Sigmoid colon (tissue), 7 donors: ENCODE measurements around the gene SPATA4. TPM values are rescaled to one million over a fixed set of nuclear protein-coding genes. Genes with fewer than 3 reads are reported as not detected.

Source experiments
- DNase-seq: peaks from one replicate; pipeline ENCODE4 v3.0.0-alpha.2; 2019
- H3K27ac ChIP-seq, 4 donors: fragments of 200-600 bp; sonication (generic); one replicate each; pipeline ENCODE4 v1.5.1; 2016 to 2019; ENCODE audit warnings: mild to moderate bottlenecking in 1 of 4
- H3K27me3 ChIP-seq, 3 donors: fragments of 200-600 bp; sonication (generic); one replicate each; pipeline ENCODE4 v1.5.1; 2019; ENCODE audit warnings: mild to moderate bottlenecking in 1 of 3
- H3K36me3 ChIP-seq, 4 donors: fragments of 200-600 bp; sonication (generic); one replicate each; pipeline ENCODE4 v1.5.1; 2016 to 2019
- H3K4me1 ChIP-seq, 4 donors: fragments of 200-600 bp; sonication (generic); one replicate each; pipeline ENCODE4 v1.5.1; 2017 to 2019
- H3K4me3 ChIP-seq, 4 donors: fragments of 200-600 bp; sonication (generic); one replicate each; pipeline ENCODE4 v1.5.1; 2017 to 2019; ENCODE audit warnings: mild to moderate bottlenecking in 2 of 4, moderate library complexity in 1 of 4
- H3K9me3 ChIP-seq, 4 donors: fragments of 200-600 bp in 3 of 4; sonication (generic) in 3 of 4; one replicate each; pipeline versions ENCODE4 v1.5.1 to v1.6.1; 2013 to 2019
- EP300 ChIP-seq, 4 donors: sonication (generic); formaldehyde crosslinking; IDR thresholded peaks; one replicate each; pipeline ENCODE4 v1.6.1; 2017; ENCODE audit warnings: antibody characterized with exemption in 4 of 4
- POLR2A ChIP-seq, 2 donors: fragments of 450-650 bp; IDR thresholded peaks; one replicate each; pipeline ENCODE4 v1.6.1; 2016; ENCODE audit warnings: antibody characterized with exemption in 2 of 2, mild to moderate bottlenecking in 2 of 2, moderate library complexity in 2 of 2
- POLR2AphosphoS5 ChIP-seq, 4 donors: sonication (generic); formaldehyde crosslinking; IDR thresholded peaks; one replicate each; pipeline ENCODE4 v1.6.1; 2017; ENCODE audit warnings: antibody characterized with exemption in 4 of 4
- WGBS, 2 donors: extraction: QIAGEN DNeasy Blood & Tissue Kit; methylation state at CpG; one replicate each; pipeline ENCODE4 v1.1.7; 2013; 5-methylcytosine and 5-hydroxymethylcytosine counted together
- intact Hi-C: fragments of 100-400 bp; cut with DNase I; formaldehyde crosslinking; loops from one replicate; pipeline ENCODE4 v1.15.1; 2023
- polyA plus RNA-seq, 3 donors: library from polyadenylated mRNA; stranded (reverse); fragments of 200-250 nt; gene quantifications; one replicate each; pipeline ENCODE4 v1.2.3, GENCODE V29; 2013
- total RNA-seq, 4 donors: library from RNA; depleted of rRNA; stranded (reverse); fragments of >200 nt; gene quantifications; one replicate each; pipeline ENCODE4 v1.1.0, GENCODE V29; 2016
- TF ChIP-seq, protein P1 (sequence below), 4 experiments: fragments of 450-650 bp in 3 of 4; fragments of 200-600 bp in 1 of 4; IDR thresholded peaks; one replicate each; pipeline ENCODE4 v1.5.1; 2016 to 2019; ENCODE audit warnings: antibody characterized with exemption in 4 of 4, mild to moderate bottlenecking in 3 of 4, moderate library complexity in 2 of 4
- donor health status: healthy with polysubstance abuse.
- donor health status: Bipolar disorder and iron deficiency.
- donor health status: healthy.

The SPATA4 gene
- total and polyA plus RNA-seq, 7 donors, result 0.36 to 2.8 (median 0.54) TPM; not detected in 4

- Histone ChIP-seq H3K4me1 (peaks cover 0 to 51% (median 37%) of the 10 kb centered on the region in 4 donors), H3K4me3 (no peak overlapping the region), H3K36me3 (no peaks in the 10 kb centered on the region), H3K27ac (peak overlapping the region in 3 of 4 donors; percentile 2 to 69 (median 57)), H3K27me3 (no peaks in the 10 kb centered on the region), H3K9me3 (no peaks in the 10 kb centered on the region)
- TF ChIP-seq POLR2AphosphoS5 (IDR thresholded peaks at IDR 0.05) (no peak), POLR2A (IDR thresholded peaks at IDR 0.05) (no peak), EP300 (IDR thresholded peaks at IDR 0.05) (no peak)
- TF ChIP-seq, protein P1, sequence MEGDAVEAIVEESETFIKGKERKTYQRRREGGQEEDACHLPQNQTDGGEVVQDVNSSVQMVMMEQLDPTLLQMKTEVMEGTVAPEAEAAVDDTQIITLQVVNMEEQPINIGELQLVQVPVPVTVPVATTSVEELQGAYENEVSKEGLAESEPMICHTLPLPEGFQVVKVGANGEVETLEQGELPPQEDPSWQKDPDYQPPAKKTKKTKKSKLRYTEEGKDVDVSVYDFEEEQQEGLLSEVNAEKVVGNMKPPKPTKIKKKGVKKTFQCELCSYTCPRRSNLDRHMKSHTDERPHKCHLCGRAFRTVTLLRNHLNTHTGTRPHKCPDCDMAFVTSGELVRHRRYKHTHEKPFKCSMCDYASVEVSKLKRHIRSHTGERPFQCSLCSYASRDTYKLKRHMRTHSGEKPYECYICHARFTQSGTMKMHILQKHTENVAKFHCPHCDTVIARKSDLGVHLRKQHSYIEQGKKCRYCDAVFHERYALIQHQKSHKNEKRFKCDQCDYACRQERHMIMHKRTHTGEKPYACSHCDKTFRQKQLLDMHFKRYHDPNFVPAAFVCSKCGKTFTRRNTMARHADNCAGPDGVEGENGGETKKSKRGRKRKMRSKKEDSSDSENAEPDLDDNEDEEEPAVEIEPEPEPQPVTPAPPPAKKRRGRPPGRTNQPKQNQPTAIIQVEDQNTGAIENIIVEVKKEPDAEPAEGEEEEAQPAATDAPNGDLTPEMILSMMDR (IDR thresholded peaks at IDR 0.05), result no peak
- intact Hi-C loops, result no loop called here
- 63 to 71% methylated on average over 2 of the region's 2 CpGs for WGBS, 2 donors
- DNase-seq, result no peak
Observed at GRCh38 chr4:176186067-176186466, 9.3 kb downstream of the SPATA4 start.

DNA sequence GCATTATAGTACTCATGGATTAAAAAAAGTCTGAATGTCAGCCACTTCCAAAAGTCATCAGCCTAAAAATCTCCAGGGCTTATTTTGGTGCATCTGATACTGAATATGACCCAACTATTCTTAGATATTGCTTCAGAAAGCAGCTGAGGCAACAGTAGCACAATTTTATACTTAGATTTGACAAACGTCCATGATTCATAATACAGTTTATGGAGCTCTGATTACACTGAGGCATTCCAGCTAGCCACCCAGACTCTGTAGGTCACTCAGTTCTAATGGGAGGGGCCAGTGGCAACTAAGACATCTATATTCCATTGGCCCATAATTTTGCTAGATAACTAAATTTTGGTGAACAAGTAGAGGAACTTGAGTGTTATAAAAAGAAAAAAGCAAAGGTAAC, 10.3 kb downstream of the SPATA4 start:
- peak in 2 of 4 donors; percentile 25 to 35 for TF ChIP-seq POLR2AphosphoS5 (IDR thresholded peaks at IDR 0.05)
- TF ChIP-seq, protein P1 (IDR thresholded peaks at IDR 0.05), result no peak
- no peak for TF ChIP-seq POLR2A (IDR thresholded peaks at IDR 0.05)
- peak in 2 of 4 donors; percentile 24 to 32 for TF ChIP-seq EP300 (IDR thresholded peaks at IDR 0.05)
- Histone ChIP-seq H3K9me3 (no peaks in the 10 kb centered on the region), H3K27ac (peak overlapping the region in 3 of 4 donors; percentile 20 to 69 (median 57)), H3K36me3 (no peaks in the 10 kb centered on the region), H3K27me3 (no peaks in the 10 kb centered on the region), H3K4me3 (no peak overlapping the region), H3K4me1 (peaks cover 0 to 44% (median 29%) of the 10 kb centered on the region in 4 donors)
- 15 to 60% methylated on average over 1 of the region's 1 CpG for WGBS, 2 donors
- no peak for DNase-seq
- intact Hi-C loops, result no loop called here

DNA sequence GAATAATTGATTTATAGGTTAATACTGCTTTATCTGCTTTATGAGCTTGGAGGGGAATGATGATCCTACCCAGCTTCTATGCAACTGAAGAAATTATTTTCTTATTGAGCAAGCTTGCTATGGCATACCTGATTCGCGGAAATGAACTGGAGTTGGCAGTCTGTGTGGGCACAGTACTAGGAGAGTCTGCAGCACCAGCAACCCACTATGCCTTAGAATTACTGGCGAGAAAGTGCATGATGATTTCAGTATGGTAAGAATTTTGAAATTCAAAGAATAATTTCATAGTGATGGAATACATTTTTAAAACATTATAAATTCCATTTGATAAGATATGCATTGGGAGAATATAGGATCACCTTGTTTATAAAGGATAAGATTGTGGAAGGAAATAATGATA, 32.3 kb downstream of the SPATA4 start:
- 97 to 98% methylated on average over 3 of the region's 3 CpGs for WGBS, 2 donors
- H3K4me3 ChIP-seq, result no peak overlapping the region
- H3K27me3 ChIP-seq, result no peaks in the 10 kb centered on the region
- no peaks in the 10 kb centered on the region for H3K4me1 ChIP-seq
- H3K9me3 ChIP-seq, result no peaks in the 10 kb centered on the region
- no peak overlapping the region for H3K27ac ChIP-seq
- peaks cover 0 to 12% (median 0%) of the 10 kb centered on the region in 4 donors for H3K36me3 ChIP-seq
- no peak for DNase-seq
- TF ChIP-seq POLR2AphosphoS5 (IDR thresholded peaks at IDR 0.05) (no peak), EP300 (IDR thresholded peaks at IDR 0.05) (no peak), POLR2A (IDR thresholded peaks at IDR 0.05) (no peak)
- TF ChIP-seq, protein P1 (IDR thresholded peaks at IDR 0.05), result no peak
- intact Hi-C loops, result no loop called here

DNA sequence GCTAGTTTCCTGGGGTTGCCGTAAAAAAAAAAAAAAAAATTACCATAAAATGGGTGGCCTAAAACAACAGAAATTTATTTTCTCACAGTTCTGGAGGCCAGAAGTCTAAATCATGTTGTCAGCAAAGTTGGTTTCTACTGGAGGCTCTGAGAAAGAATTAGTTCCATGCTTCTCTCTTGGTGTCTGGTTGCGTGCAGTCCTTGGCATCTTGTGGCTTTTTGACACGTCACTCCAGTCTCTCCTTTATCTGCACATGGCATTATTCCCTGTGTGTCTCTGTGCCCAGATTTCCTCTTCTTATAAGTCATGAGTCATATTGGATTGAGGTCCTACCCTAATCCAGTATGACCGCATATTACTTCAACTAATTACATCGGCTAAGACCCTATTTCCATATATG, 38.7 kb downstream of the SPATA4 start:
- intact Hi-C loops, result no loop called here
- Histone ChIP-seq H3K4me3 (no peak overlapping the region), H3K27me3 (no peaks in the 10 kb centered on the region), H3K27ac (no peak overlapping the region), H3K9me3 (no peaks in the 10 kb centered on the region), H3K36me3 (peaks cover 0 to 12% (median 0%) of the 10 kb centered on the region in 4 donors), H3K4me1 (peaks cover 0 to 9% (median 3%) of the 10 kb centered on the region in 4 donors)
- TF ChIP-seq EP300 (IDR thresholded peaks at IDR 0.05) (no peak), POLR2AphosphoS5 (IDR thresholded peaks at IDR 0.05) (no peak), POLR2A (IDR thresholded peaks at IDR 0.05) (no peak)
- TF ChIP-seq, protein P1 (IDR thresholded peaks at IDR 0.05), result no peak
- WGBS, 2 donors, result 95 to 96% methylated on average over 5 of the region's 5 CpGs
- DNase-seq, result no peak

GRCh38 chr4:176153124-176153523, 42.3 kb downstream of the SPATA4 start:
- no peaks in the 10 kb centered on the region for H3K9me3 ChIP-seq
- no peak for DNase-seq
- H3K27ac ChIP-seq, result peak overlapping the region in 2 of 4 donors; percentile 5 to 56
- no peak overlapping the region for H3K4me3 ChIP-seq
- WGBS, 2 donors, result 75 to 79% methylated on average over 4 of the region's 4 CpGs
- H3K27me3 ChIP-seq, result no peaks in the 10 kb centered on the region
- TF ChIP-seq POLR2A (IDR thresholded peaks at IDR 0.05), result no peak
- no peak for TF ChIP-seq POLR2AphosphoS5 (IDR thresholded peaks at IDR 0.05)
- TF ChIP-seq, protein P1 (IDR thresholded peaks at IDR 0.05), result no peak
- no peak for TF ChIP-seq EP300 (IDR thresholded peaks at IDR 0.05)
- intact Hi-C loops, result loop anchor here (5.0 kb wide), 2 partner anchors 74 to 169 kb away; no protein-coding TSS in a partner anchor
- H3K36me3 ChIP-seq, result no peaks in the 10 kb centered on the region
- H3K4me1 ChIP-seq, result peaks cover 0 to 27% (median 8%) of the 10 kb centered on the region in 4 donors
